ENCODE data around the gene RTP3.
A peak's percentile ranks its signal among the peaks of the same experiment; 100 is the strongest.

The RTP3 gene

DNA sequence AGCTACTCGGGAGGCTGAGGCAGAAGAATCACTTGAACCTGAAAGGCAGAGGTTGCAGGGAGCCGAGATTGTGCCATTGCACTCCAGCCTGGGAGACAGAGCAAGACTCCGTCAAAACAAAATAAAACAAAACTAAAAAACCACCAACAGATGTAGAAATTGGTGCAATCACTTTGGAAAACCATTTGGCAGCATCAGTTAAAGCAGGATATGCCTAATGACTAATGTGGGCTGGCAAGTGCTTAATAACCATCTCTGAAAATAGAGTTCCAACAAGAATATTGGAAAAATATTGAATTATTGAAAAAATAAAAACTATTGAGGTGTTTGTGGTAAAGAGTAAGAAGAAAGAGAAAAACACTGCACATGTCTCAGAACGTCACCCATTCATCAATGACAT, 16.1 kb upstream of the RTP3 start:
- TF ChIP-seq, protein P1, sequence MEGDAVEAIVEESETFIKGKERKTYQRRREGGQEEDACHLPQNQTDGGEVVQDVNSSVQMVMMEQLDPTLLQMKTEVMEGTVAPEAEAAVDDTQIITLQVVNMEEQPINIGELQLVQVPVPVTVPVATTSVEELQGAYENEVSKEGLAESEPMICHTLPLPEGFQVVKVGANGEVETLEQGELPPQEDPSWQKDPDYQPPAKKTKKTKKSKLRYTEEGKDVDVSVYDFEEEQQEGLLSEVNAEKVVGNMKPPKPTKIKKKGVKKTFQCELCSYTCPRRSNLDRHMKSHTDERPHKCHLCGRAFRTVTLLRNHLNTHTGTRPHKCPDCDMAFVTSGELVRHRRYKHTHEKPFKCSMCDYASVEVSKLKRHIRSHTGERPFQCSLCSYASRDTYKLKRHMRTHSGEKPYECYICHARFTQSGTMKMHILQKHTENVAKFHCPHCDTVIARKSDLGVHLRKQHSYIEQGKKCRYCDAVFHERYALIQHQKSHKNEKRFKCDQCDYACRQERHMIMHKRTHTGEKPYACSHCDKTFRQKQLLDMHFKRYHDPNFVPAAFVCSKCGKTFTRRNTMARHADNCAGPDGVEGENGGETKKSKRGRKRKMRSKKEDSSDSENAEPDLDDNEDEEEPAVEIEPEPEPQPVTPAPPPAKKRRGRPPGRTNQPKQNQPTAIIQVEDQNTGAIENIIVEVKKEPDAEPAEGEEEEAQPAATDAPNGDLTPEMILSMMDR (IDR thresholded peaks at IDR 0.05), result no peak

DNA sequence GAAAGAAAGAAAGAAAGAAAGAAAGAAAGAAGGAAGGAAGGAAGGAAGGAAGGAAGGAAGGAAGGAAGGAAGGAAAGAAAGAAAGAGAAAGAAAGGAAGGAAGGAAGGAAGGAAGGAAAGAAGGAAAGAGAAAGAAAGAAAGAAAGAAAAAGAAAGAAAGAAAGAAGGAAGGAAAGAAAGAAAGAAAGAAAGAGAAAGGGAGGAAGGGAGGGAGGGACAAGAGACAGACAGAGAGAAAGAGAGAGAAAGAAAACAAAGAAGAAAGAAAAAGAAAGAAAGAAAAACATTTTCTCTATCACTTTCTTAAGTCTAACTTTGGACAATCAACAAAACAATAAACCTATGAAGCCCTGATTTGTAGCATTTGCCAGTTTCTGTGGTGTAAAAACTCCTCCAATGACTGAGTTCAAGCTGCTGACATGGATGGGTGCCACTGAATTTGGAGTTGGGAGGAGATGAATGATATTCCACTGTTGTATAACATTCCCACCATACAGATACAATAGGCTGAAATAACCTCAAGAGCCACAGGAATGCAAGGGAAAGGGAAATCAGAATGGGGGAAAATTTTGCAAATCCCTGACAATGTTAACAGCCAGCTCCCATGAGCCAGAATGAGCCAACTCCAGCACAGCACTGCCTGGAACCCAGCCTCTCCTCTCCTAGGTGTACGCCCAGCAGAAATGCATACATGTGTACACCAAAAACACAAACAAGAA, 15.0 kb upstream of the RTP3 start:
- TF ChIP-seq, protein P1 (IDR thresholded peaks at IDR 0.05), result no peak

DNA sequence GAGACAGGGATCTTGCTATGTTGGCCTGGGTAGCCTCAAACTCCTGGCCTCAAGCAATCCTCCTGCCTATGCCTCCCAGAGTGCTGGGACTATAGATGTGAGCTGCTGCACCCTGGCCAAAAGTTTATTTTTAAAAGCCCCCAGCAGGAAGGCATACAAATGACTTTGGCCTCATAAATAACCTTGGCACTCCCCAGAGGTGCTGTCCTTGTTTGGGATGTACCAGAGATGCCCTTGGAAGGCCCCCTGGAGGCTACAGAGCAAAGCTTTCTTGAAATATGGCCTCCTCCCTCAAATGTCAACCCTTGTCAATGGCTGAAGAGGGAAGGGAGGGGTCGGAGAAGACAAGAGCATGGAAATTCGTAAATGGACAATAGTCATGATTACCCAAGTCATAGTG, 14.0 kb upstream of the RTP3 start:
- TF ChIP-seq, protein P1 (IDR thresholded peaks at IDR 0.05), result no peak

DNA sequence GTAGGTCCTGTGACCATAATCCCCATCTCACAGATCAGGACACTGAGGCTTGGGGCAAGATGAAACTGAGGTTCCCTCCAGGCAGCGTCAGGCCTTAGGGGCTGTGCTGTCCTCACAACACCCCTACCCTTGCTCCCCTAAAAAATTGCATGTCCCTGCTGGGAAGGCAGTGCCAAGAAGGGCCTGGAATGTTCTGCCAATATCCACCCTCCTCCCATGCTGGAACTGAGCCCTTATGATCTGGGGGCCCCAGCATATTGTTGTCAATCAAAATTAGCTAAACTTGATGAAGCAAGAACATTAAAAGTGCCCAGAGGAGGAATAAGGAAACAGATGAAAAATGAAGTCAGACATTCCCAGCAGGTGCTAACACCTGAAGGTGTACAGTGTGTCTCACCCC, 13.4 kb upstream of the RTP3 start:
- TF ChIP-seq, protein P1 (IDR thresholded peaks at IDR 0.05), result no peak

DNA sequence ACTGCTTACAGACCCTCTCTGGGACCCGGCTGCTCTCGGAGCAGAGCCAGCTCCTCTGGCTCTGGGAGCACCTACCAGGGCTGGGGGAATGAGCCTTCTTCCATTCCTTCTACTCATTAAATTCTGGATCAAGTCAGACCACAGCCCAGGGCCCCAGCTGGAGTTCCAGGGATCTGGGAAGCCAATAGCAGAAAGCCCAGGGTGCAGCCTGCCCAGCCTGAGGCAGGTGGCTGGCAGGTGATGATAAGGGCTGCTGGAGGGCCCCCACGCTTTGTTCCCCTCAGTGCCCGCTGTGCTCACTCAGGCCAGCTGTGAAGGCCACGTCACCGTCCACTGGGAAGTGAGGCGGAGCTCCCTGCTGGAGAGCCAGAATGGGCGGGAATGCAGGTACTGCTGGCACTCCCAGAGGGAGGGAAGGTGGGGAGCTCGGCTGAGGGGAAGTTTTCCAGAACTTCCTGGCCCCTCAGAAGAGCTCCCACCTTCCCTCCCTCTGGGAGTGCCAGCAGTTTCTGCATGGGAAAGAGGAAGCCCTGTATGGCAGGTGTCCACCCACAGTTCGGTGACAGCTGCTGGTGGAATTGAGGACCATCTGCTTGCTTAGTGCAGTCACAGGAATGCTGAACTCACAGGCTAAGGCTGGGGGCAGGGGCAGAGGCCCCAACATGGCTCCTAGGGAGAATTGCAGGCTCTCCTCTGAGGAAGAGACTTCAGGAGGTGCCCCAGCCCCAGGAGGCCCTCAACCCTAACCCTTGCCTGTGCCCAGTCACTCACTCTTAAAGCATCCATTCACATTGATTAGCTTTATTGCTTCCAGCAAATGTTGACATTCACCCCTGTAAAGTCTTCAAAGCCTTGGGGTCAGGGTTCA, 12.6 kb upstream of the RTP3 start:
- TF ChIP-seq, protein P1 (IDR thresholded peaks at IDR 0.05), result no peak

DNA sequence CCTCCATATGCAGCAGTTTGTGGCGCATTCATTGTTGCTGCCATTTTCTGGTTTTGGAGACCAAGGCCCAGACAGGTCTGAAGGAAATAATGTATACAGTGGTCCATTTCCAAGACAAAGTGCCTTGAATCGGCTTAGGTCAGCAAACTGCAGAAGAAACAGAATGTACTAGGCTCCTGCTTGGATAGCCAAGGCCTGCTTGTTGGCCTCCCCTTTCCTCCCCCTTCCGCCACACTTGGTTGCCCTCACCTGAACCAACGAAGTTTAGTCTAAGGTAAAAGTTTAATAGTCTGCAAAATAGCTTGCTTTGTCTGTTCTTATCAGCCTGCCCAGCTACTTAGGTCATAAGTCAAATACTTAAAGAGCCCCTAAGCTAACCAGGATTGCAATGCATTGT, 12.0 kb upstream of the RTP3 start:
- TF ChIP-seq, protein P1 (IDR thresholded peaks at IDR 0.05), result no peak

DNA sequence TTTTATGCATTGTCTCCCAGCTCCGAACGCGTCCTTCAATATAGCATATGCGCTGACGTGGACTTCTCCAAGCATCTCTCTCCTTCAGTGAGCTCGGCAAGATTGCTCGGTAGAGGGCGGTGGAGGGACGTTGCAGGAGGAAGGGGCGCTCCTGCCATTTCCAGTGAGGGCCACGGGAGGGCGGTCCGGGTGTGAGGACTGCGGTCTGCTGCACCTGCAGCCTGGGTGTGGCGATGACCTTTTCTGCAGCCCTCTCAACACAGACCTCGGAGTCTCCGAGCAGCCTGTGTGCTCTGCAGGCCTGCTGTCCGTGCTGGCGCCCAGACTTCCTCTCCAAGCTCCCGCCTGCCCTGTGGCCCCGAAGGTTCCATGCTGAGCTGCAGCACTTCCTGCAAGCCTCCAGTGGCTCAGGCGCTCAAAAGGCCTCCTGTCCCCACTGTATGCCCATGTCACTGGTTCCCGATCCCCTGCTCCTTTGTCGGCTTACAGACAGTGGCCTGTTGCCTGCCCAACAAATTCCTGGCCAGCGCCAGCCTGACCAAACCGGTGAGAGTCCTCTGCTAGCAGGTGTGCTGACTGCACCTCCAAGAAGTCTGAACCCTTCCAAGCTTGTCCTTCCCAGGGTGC, 8.9 kb upstream of the RTP3 start:
- TF ChIP-seq, protein P1 (IDR thresholded peaks at IDR 0.05), result peak; percentile 100

Measured in LNCAP (cell line).